Measurements from ENCODE around the gene NPEPL1. TPM values are rescaled to one million over a fixed set of nuclear protein-coding genes. Genes with fewer than 3 reads are reported as not detected.

The NPEPL1 gene
- total RNA-seq, 4 donors from 2014 or later = 24.3 to 57.3 (median 36.9) TPM

DNA sequence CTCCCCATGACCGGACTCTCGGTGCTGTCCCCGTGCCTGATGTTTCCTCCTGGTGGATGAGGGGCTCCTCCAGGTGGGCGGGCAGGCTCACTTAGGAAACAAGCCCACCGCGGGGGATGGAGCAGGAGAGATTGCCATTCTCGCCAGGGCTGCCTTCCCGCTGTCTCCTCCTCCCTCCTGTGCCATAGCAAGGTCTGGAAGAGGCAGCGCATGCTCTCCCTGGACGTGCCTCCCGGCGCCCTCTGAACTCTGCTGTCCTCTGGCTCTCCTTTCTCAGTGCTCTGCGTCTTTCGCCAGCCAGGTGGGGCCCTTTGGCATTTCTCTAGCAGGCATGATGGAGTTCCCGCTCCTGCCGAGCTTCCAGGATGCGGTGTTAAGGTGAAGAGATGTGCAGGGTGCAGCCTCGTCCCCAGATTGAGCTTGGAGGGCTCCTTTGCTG, 17.4 kb upstream of the NPEPL1 start:
- no peaks in the 10 kb centered on the region for H3K27me3 ChIP-seq
- no peak overlapping the region for H3K27ac ChIP-seq
- H3K4me3 ChIP-seq = no peak overlapping the region
- peaks cover 0 to 96% of the 10 kb centered on the region in 2 donors for H3K36me3 ChIP-seq
- WGBS, 2 donors (ENCODE audit: low coverage in 1 of 2) = 88 to 94% methylated on average over 5 to 6 of the region's 18 CpGs
- H3K9me3 ChIP-seq = no peaks in the 10 kb centered on the region
- H3K4me1 ChIP-seq = no peaks in the 10 kb centered on the region
- no peak for ATAC-seq
- TF ChIP-seq POLR2A (IDR thresholded peaks at IDR 0.05) (no peak), CTCF (IDR thresholded peaks at IDR 0.05) (no peak), EP300 (IDR thresholded peaks at IDR 0.05) (no peak), POLR2AphosphoS5 (IDR thresholded peaks at IDR 0.05) (no peak)

DNA sequence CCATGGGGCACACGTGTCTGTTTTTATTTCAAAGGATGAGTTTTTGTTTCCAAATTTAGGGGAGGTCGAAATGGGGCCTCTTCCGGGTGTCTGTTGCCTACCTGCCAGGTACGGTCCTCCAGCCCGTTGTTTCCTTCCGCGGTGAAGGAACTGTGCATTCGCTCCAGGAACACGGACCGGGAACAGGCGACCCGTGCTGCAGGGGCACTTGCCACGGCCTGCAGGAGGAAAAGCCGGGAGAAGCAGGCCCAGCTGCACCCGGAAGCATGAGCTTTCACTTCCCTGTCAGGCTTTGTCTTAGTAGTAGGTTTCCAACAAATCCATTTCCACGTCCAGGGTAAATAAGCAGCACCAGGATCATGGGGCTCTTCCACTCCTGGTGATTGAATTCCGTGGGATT, 17.0 kb upstream of the NPEPL1 start:
- Histone ChIP-seq H3K27me3 (no peaks in the 10 kb centered on the region), H3K27ac (no peak overlapping the region), H3K4me1 (no peaks in the 10 kb centered on the region), H3K4me3 (no peak overlapping the region), H3K36me3 (peaks cover 0 to 96% of the 10 kb centered on the region in 2 donors), H3K9me3 (no peaks in the 10 kb centered on the region)
- no peak for ATAC-seq
- WGBS, 2 donors (ENCODE audit: low coverage in 1 of 2) = 33 to 85% methylated on average over 1 to 6 of the region's 17 CpGs
- TF ChIP-seq EP300 (IDR thresholded peaks at IDR 0.05) = no peak
- no peak for TF ChIP-seq POLR2AphosphoS5 (IDR thresholded peaks at IDR 0.05)
- no peak for TF ChIP-seq CTCF (IDR thresholded peaks at IDR 0.05)
- no peak for TF ChIP-seq POLR2A (IDR thresholded peaks at IDR 0.05)

DNA sequence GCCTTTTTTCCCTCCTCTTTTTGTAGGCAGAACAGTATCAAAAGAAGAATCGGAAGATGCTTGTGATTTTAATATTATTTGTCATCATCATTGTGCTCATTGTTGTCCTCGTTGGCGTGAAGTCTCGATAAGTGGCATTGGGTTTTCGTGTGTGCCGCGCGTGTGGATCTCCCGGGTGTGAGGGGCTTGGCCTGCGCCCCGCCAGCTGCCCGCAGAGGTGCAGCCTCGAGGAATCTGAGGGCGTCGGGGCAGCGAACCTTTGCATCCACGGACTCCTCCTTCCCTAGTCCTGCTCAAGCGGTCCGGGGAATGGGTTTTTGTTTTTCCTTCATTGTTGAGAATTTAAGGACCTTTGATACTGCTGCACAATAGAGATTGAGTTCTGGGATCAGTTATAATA, 16.4 kb upstream of the NPEPL1 start:
- Histone ChIP-seq H3K9me3 (no peaks in the 10 kb centered on the region), H3K36me3 (peaks cover 0 to 96% of the 10 kb centered on the region in 2 donors), H3K27me3 (no peaks in the 10 kb centered on the region), H3K4me1 (no peaks in the 10 kb centered on the region), H3K4me3 (no peak overlapping the region), H3K27ac (no peak overlapping the region)
- WGBS, 2 donors (ENCODE audit: low coverage in 1 of 2) = 80 to 90% methylated on average over 1 to 19 of the region's 19 CpGs
- no peak for ATAC-seq
- no peak for TF ChIP-seq CTCF (IDR thresholded peaks at IDR 0.05)
- TF ChIP-seq POLR2AphosphoS5 (IDR thresholded peaks at IDR 0.05) = no peak

DNA sequence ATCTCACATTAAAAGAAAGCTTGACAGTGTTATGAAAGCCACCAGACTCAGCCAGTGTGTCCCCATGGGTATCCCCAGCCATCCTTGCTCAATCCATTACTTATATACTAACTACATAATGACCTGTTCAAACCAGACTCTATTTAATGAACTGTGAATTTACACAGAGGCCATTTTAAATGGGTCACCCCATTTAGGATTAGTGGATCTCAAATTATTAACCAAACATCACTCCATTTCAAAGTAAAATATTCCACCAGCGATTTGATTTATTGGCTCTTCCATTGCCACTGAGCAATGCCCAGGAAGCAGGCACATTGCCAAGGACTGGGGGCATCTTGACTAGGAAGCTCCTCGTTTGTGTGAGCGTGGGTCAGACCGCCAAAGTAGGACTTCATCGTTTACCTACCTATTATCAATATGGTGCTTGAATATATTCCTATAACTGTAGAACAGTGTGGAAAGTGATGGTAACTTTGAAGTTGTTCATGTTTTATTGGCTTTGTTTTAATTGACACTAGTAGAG, 15.5 kb upstream of the NPEPL1 start:
- Histone ChIP-seq H3K4me1 (no peaks in the 10 kb centered on the region), H3K4me3 (no peak overlapping the region), H3K9me3 (no peaks in the 10 kb centered on the region), H3K27ac (no peak overlapping the region), H3K36me3 (peaks cover 0 to 100% of the 10 kb centered on the region in 2 donors), H3K27me3 (no peaks in the 10 kb centered on the region)
- 78 to 96% methylated on average over 1 to 5 of the region's 5 CpGs for WGBS, 2 donors (ENCODE audit: low coverage in 1 of 2)
- ATAC-seq = no peak
- no peak for TF ChIP-seq POLR2AphosphoS5 (IDR thresholded peaks at IDR 0.05)
- no peak for TF ChIP-seq POLR2A (IDR thresholded peaks at IDR 0.05)
- no peak for TF ChIP-seq EP300 (IDR thresholded peaks at IDR 0.05)
- TF ChIP-seq CTCF (IDR thresholded peaks at IDR 0.05) = no peak

- Histone ChIP-seq H3K9me3 (no peaks in the 10 kb centered on the region), H3K4me1 (no peaks in the 10 kb centered on the region), H3K27me3 (no peaks in the 10 kb centered on the region), H3K4me3 (no peak overlapping the region), H3K36me3 (peaks cover 0 to 98% of the 10 kb centered on the region in 2 donors), H3K27ac (no peak overlapping the region)
- TF ChIP-seq EP300 (IDR thresholded peaks at IDR 0.05) (no peak), CTCF (IDR thresholded peaks at IDR 0.05) (no peak), POLR2A (IDR thresholded peaks at IDR 0.05) (no peak), POLR2AphosphoS5 (IDR thresholded peaks at IDR 0.05) (no peak)
- WGBS, 2 donors (ENCODE audit: low coverage in 1 of 2) = 96% methylated on average over 4 of the region's 5 CpGs; no CpG with 5 or more reads in 1 of the 2 donors
- ATAC-seq = no peak
Observed at GRCh38 chr20:58677808-58678207, 14.8 kb upstream of the NPEPL1 start.

Data from gastroesophageal sphincter (tissue), 4 donors.